Activated naive CD8-positive, alpha-beta T cell treated with anti-CD3 and anti-CD28 coated beads, Interleukin-2, amount 50 U/mL, for 16 hours (primary cell): ENCODE measurements around the gene RBM15B.
"Not testable (repeated sequence)": the region's sequence is repeated elsewhere in the genome, so short reads cannot be mapped to it uniquely, and the experiment has no call there.

Experiments used
- DNase-seq: peaks from one replicate; pipeline ENCODE4 v3.0.0-alpha.2; 2020; ENCODE audit warnings: low read depth, low spot score

The RBM15B gene

GRCh38 chr3:51378065-51378464 is 13.0 kb upstream of the RBM15B start:
- DNase-seq, result no peak

- DNase-seq, result no peak
Measured at GRCh38 chr3:51378726-51379125, 12.4 kb upstream of the RBM15B start.

- DNase-seq, result no peak
Measured at GRCh38 chr3:51379301-51379700, 11.8 kb upstream of the RBM15B start.

GRCh38 chr3:51379746-51380455 is 11.2 kb upstream of the RBM15B start:
- no peak for DNase-seq

- DNase-seq, result no peak
Measured at GRCh38 chr3:51380601-51381332, 10.3 kb upstream of the RBM15B start.

GRCh38 chr3:51381333-51381705 is 9.8 kb upstream of the RBM15B start:
- DNase-seq, result no peak

GRCh38 chr3:51382076-51382745 is 8.9 kb upstream of the RBM15B start:
- DNase-seq, result no peak

- no peak for DNase-seq
Measured at GRCh38 chr3:51382947-51383578, 8.0 kb upstream of the RBM15B start.

GRCh38 chr3:51384055-51384725 is 6.9 kb upstream of the RBM15B start:
- DNase-seq, result no peak

- peak; percentile 89 for DNase-seq
Measured at GRCh38 chr3:51384726-51385473, 6.2 kb upstream of the RBM15B start, which contains the start of gene MANF. Gene MANF (plus strand): TSS chr3:51385291. CDS start chr3:51385343, 52 bp downstream.

GRCh38 chr3:51385621-51386091 is 5.4 kb upstream of the RBM15B start:
- DNase-seq, result no peak

GRCh38 chr3:51386159-51386851 is 4.8 kb upstream of the RBM15B start:
- DNase-seq, result no peak

- no peak for DNase-seq
Measured at GRCh38 chr3:51386852-51387229, 4.2 kb upstream of the RBM15B start.

GRCh38 chr3:51387281-51387680 is 3.8 kb upstream of the RBM15B start:
- DNase-seq, result not testable (repeated sequence)

- no peak for DNase-seq
Measured at GRCh38 chr3:51388286-51389029, 2.6 kb upstream of the RBM15B start.

GRCh38 chr3:51389423-51390183 is 1.5 kb upstream of the RBM15B start:
- no peak for DNase-seq

- DNase-seq, result no peak
Measured at GRCh38 chr3:51390246-51391074, 625 bp upstream of the RBM15B start.
